ENCODE measurements around the gene AIFM3. TPM values are rescaled to one million over a fixed set of nuclear protein-coding genes. Genes with fewer than 3 reads are reported as not detected.
A peak's percentile ranks its signal among the peaks of the same experiment; 100 is the strongest.

AIFM3 gene
- total RNA-seq, 1 donor from 2014 or later: not detected

GRCh38 chr22:20957683-20958431 is 9.2 kb upstream of the AIFM3 start:
- no peak for DNase-seq (ENCODE audit: low read depth in 2 of 2)

DNA sequence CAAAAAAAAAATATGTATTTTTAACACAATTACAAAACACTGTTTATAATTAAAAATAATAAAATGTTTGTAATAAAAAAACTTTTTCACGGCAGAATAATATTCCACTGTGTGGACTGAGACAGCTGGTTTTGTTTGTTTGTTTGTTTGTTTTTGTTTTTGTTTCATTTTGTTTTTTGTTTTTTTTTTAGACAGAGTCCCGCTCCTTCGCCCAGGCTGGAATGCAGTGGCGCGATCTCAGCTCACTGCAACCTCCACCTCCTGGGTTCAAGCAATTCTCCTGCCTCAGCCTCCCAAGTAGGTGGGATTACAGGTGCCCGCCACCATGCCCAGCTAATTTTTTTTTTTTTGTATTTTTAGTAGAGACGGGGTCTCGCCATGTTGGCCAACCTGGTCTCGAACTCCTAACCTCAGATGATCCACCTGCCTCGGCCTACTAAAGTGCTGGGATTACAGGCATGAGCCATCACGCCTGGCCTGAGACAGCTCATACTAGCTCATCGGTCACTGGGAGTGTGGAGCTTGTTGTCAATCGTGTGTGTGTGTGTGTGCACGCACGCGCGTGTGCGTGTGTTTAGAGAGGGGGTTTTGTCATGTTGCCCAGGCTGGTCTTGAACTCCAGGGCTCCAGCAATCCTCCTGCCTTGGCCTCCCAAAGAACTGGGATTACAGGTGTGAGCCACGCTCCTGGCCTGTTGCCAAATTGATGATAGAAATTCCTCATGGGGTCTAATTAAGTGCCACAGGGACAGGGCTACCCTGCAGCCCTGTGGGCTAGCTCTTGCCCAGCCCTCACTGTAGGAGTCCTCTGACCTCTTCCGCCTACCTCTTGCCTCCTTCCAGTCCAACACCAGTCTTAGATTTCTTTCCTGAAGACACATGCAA is 7.2 kb upstream of the AIFM3 start:
- DNase-seq (ENCODE audit: low read depth in 2 of 2): no peak

GRCh38 chr22:20960609-20961008 is 6.4 kb upstream of the AIFM3 start:
- DNase-seq (ENCODE audit: low read depth in 2 of 2): no peak

DNA sequence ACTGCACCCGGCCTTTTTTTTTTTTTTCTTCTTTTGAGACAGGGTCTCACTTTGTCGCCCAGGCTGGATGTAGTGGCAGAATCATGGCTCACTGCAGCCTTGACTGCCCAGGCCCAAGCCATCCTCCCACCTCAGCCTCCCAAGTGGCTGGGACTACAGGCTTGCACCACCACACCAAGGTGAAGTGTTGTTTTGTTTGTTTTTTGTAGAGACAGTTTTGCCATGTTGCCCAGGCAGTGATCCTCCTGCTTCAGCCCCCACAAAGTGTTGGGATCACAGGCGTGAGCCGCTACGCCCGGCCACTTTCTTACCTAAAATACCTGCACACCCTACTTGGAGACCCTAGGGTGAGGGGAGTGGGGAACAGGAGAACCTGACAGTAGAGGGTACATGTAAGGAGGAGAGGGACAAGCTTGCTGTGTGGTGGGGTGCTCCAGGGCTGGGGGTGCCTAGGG is 4.5 kb upstream of the AIFM3 start:
- DNase-seq (ENCODE audit: low read depth in 2 of 2): no peak

DNA sequence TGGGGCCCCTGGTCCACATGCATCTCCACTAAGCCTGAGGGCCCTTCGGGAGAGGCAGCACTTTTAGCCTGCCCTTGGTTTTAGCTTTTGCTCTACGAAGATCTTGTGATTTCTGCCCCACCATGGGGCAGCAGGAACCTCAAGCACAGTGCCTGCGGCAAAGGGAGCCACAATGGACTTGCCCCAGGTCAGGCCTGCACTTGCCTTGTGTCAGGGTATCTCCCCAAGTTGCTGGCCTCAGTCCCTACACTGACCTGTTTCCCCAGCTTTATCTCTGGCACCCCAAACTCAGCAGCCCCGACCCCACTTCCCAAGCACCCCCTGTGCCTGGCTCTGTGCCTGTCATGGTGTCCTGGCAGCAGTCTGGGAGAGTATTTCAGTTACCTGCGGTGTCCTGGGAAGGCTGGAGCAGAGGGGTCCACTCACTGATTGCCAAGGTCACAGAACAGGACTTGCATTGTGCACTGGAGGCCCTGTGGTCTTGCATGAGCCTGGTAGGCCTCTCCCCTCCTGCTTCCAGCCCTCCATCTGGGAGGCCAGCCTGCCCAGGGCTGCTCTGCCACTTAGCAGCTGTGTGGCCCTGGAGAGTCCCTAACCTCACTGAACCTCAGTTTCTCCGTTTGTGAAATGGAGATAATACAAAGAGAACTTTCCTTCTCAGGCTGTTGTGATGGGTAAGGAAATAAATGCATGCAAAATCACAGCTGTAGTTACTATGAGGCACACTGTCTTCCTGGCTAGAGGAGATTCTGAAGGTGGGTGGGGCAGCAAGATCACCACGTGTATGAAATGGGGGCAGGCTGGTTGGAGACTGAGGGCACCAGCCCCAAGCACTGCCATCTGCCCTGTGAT is 3.6 kb upstream of the AIFM3 start:
- no peak for DNase-seq (ENCODE audit: low read depth in 2 of 2)

GRCh38 chr22:20964090-20964798 is 2.8 kb upstream of the AIFM3 start:
- DNase-seq (ENCODE audit: low read depth in 2 of 2): no peak

- no peak for DNase-seq (ENCODE audit: low read depth in 2 of 2)
Measured at GRCh38 chr22:20964799-20965103, 2.3 kb upstream of the AIFM3 start.

GRCh38 chr22:20965104-20965887 is 1.8 kb upstream of the AIFM3 start:
- DNase-seq (ENCODE audit: low read depth in 2 of 2): no peak

DNA sequence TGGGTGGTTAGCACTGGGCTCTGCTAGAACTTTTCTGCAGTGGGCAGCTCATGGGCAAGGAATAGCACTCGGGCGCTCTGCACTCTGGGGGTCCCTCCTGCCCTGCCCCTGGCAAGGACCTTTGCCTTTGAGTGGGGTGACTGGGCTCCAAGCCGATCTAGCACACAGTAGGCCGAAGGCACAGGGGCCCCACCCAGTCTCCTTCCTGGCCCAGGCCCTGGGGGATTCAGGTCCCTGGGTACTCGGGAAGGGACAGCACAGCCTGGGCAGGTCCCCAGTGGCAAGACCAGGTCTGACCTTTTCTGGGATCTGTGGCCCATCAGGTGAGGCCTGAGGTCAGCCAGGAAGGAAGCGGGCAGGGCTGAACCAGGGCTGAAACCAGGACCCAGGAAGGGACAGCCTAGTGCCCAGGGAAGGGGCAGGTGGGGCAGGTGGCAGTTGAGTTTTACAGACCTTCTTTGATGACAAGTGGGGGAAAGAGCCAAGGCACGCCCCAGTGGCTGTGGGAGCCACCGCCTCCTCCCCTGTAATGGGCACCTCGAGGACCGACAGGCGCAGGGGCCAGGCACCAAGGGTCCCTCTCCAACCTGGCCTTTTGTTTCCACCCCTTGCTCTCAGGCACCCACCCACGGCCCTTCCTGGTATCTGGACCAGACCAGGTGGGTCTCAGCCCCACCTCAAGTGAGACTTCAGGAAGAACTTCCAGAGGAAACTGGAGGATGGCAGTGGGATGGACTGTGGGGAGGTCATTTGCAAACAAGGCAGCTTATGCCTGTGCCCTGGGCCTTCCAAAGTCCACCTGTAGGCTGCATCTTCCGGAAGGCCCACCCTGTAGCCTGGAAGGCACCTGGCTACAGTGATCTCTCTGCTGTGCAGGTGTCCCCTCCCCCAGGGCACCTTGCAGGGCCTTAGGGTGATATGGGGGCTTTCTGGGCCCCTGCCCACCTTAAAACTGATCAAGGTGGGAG is 883 bp upstream of the AIFM3 start:
- no peak for DNase-seq (ENCODE audit: low read depth in 2 of 2)

DNA sequence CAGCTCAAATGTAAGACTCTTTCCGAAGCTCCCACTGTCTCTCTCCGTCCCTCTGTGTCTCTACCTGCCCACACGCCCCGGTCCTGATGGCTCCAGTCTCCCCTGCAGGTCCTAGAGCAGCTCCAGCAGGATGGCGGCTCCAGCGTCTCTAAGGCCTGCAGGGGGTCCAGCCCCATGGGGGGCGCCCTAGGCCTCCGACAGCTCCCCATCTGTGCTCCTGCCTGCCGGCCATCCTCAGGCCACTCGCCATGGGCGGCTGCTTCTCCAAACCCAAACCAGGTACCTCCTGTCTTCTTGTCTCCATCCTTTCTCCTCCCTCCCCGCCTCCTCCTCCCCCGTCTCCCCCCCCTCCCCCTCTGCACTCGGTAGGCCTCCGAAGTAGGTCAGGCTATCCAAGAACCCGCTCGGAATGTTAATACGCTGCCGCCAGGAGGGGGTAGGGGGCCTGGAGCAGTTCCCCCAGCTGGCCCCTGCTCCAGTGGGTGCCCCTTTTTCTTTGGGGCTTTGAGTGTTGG is 699 bp downstream of the AIFM3 start:
- no peak for DNase-seq (ENCODE audit: low read depth in 2 of 2)

DNA sequence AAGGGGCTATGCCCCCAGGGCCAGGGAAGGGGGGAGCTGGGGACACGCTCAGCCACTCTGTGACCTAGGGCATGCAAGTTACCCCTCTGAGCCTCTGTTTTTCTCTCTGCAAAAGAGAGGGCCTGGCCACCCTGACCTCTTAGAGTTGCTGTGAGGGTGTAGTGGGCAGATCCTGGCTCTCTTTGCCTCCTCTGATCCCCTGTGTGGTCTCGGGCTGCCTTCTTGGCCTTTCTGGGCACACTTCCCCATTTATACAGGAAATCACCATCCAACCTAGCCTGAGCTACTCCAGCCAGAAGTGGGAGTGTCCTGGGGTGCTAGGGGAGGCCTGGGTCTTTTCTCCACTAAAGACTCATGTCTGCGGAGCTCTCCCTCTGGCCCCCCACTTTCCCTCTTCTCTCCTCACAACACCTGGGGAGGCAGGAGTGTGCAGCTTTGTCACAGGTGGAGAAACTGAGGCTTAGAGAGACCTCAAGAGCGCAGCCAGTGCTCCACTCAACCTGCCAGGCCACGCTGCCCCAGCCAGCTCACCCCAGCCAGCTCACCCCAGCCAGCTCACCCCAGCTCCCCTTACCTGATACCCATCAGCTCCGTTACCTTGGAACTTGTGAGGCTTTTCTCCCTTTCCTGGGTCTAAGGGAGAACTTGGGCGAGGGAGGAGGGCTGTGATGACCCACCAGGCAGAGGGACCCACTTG is 1.4 kb downstream of the AIFM3 start:
- no peak for DNase-seq (ENCODE audit: low read depth in 2 of 2)

- no peak for DNase-seq (ENCODE audit: low read depth in 2 of 2)
Measured at GRCh38 chr22:20970939-20971657, 4.0 kb downstream of the AIFM3 start.

GRCh38 chr22:20972014-20972694 is 5.1 kb downstream of the AIFM3 start:
- DNase-seq (ENCODE audit: low read depth in 2 of 2): peak in 1 of 2 donors; percentile 32

- no peak for DNase-seq (ENCODE audit: low read depth in 2 of 2)
Measured at GRCh38 chr22:20972933-20973577, 6.0 kb downstream of the AIFM3 start.

DNA sequence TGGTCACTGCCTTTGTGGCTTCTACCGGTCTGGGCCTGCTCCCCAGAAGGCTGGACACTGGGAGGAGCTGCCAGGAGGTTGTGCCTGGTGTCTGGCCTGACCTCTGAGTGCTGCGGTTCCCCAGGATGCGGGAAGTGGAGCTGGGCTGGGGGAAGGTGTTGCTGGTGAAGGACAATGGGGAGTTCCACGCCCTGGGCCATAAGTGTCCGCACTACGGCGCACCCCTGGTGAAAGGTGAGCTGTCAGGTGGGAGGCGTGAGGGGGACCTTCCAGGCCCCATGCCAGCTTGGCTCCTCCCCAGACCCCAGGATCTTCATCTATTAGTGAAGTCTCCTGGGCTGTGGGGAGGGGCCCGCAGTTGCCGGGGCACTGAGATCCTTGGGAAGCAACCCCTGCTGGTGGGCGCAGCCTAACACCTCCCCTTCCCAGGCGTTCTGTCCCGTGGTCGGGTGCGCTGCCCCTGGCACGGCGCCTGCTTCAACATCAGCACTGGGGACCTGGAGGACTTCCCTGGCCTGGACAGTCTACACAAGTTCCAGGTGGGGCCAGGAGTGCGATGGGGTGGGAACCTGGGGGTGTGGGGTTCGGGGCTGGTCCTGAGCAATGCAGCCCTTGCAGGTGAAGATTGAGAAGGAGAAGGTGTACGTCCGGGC is 6.7 kb downstream of the AIFM3 start:
- DNase-seq (ENCODE audit: low read depth in 2 of 2): no peak

- DNase-seq (ENCODE audit: low read depth in 2 of 2): no peak
Measured at GRCh38 chr22:20974336-20974955, 7.4 kb downstream of the AIFM3 start.
